Ramos (cell line): Measurements from ENCODE around the gene ST6GALNAC2.

Source experiments
- in situ Hi-C: fragments of 300-500 bp; cut with MboI; formaldehyde crosslinking; loops from one replicate; pipeline ENCODE4 v1.14.3; 2022; ENCODE audit warnings: low sequenced_read_pairs; ENCODE audit not compliant: unreplicated experiment

Gene ST6GALNAC2

GRCh38 chr17:76530811-76531485 is 54.7 kb downstream of the ST6GALNAC2 start:
- in situ Hi-C loops: no loop called here

GRCh38 chr17:76530095-76530723 is 55.5 kb downstream of the ST6GALNAC2 start:
- in situ Hi-C loops: no loop called here

- in situ Hi-C loops: loop anchor here (10.0 kb wide), 1 partner anchor 155 kb away; no protein-coding TSS in a partner anchor
Measured at GRCh38 chr17:76529224-76530094, 56.2 kb downstream of the ST6GALNAC2 start.

- in situ Hi-C loops: loop anchor here (10.0 kb wide), 1 partner anchor 156 kb away; no protein-coding TSS in a partner anchor
Measured at GRCh38 chr17:76528528-76529223, 57.0 kb downstream of the ST6GALNAC2 start.

- in situ Hi-C loops: loop anchor here (10.0 kb wide), 1 partner anchor 157 kb away; no protein-coding TSS in a partner anchor
Measured at GRCh38 chr17:76528156-76528527, 57.5 kb downstream of the ST6GALNAC2 start.

- in situ Hi-C loops: loop anchor here (10.0 kb wide), 1 partner anchor 157 kb away; no protein-coding TSS in a partner anchor
Measured at GRCh38 chr17:76527430-76528111, 58.1 kb downstream of the ST6GALNAC2 start.

- in situ Hi-C loops: loop anchor here (10.0 kb wide), 1 partner anchor 158 kb away; no protein-coding TSS in a partner anchor
Measured at GRCh38 chr17:76527016-76527415, 58.6 kb downstream of the ST6GALNAC2 start.

GRCh38 chr17:76525513-76525833 is 60.2 kb downstream of the ST6GALNAC2 start:
- in situ Hi-C loops: loop anchor here (10.0 kb wide), 1 partner anchor 159 kb away; no protein-coding TSS in a partner anchor

- in situ Hi-C loops: loop anchor here (5.0 to 10.0 kb wide), 2 partner anchors 92 to 160 kb away; no protein-coding TSS in a partner anchor
Measured at GRCh38 chr17:76524598-76525512, 60.8 kb downstream of the ST6GALNAC2 start.

- in situ Hi-C loops: loop anchor here (5.0 to 10.0 kb wide), 2 partner anchors 94 to 161 kb away; no protein-coding TSS in a partner anchor
Measured at GRCh38 chr17:76523084-76524037, 62.3 kb downstream of the ST6GALNAC2 start.

GRCh38 chr17:76521683-76522082 is 64.0 kb downstream of the ST6GALNAC2 start:
- in situ Hi-C loops: loop anchor here (5.0 to 10.0 kb wide), 2 partner anchors 96 to 163 kb away; no protein-coding TSS in a partner anchor

- in situ Hi-C loops: loop anchor here (5.0 to 10.0 kb wide), 2 partner anchors 96 to 164 kb away; no protein-coding TSS in a partner anchor
Measured at GRCh38 chr17:76521262-76521661, 64.4 kb downstream of the ST6GALNAC2 start.

GRCh38 chr17:76519048-76519966 is 66.4 kb downstream of the ST6GALNAC2 start:
- in situ Hi-C loops: no loop called here

- in situ Hi-C loops: no loop called here
Measured at GRCh38 chr17:76517638-76518038, 68.0 kb downstream of the ST6GALNAC2 start.
